Measurements from ENCODE around the gene PLCL2.

- TF ChIP-seq POLR2AphosphoS5 (IDR thresholded peaks at IDR 0.05) (no peak), POLR2A (IDR thresholded peaks at IDR 0.05) (no peak)
Observed at GRCh38 chr3:17032407-17033034, 147.8 kb downstream of the PLCL2 start.

Data from gastroesophageal sphincter (tissue), 2 donors.